ENCODE measurements around the gene RBMS1.

GRCh38 chr2:160275656-160276055 is 218.0 kb downstream of the RBMS1 start:
- TF ChIP-seq CTCF (IDR thresholded peaks at IDR 0.05): no peak
- TF ChIP-seq POLR2A (IDR thresholded peaks at IDR 0.05): no peak
- no peak for TF ChIP-seq POLR2AphosphoS5 (IDR thresholded peaks at IDR 0.05; ENCODE audit: insufficient read depth in 1 of 2, low read depth in 1 of 2)

Measured in vagina (tissue), 2 donors.